ENCODE results near the gene CELSR1.
A peak's percentile ranks its signal among the peaks of the same experiment; 100 is the strongest.

DNA sequence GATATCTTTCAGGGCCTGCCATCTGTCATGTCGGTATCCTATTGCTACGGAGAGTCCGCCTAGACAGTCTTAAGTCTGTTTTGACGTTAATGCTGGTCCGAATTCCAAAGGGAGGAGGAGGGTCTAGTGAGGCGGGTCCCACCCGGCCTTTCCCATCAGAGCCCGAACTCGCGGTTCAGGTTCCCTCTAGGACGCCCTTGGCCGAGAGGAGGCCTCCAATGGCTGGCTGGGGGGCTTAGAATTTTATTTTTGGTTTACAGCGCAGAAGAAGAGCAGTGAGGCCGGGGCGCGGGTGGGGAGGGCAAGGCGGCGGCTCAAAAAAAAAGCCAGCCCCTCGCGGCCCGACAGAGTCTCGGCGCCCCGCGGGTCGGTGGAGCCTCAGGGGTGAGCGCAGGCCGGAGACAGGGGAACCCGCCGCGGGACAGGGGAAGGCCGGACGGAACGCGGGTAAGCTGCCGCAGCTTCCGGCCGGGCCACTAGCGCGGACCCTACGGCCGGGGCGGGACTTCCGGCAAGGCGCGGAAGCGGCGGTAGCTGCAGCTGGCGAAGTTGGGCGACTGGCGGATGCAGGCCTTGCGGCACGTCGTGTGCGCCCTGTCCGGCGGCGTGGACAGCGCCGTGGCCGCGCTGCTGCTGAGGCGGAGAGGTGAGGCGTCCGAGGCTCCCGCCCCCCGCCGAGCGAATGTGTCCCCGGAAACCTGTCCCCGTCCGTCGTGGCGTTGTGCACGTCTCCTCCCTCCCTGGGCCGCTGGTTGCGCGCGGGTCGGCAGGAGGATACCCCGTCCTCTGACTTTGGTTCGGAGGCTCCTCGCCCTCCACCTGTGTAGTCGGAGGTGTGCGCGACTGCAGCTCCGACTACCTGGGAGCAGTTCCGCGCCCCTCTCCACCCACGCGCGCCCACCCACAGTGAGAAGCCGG lies 202.0 kb downstream of the CELSR1 start, which contains the start of gene TRMU:
- TF ChIP-seq POLR2A (IDR thresholded peaks at IDR 0.05) (peak; percentile 21), POLR2AphosphoS5 (IDR thresholded peaks at IDR 0.05) (peak; percentile 47 to 71 (median 70))
- TF ChIP-seq, protein P1, sequence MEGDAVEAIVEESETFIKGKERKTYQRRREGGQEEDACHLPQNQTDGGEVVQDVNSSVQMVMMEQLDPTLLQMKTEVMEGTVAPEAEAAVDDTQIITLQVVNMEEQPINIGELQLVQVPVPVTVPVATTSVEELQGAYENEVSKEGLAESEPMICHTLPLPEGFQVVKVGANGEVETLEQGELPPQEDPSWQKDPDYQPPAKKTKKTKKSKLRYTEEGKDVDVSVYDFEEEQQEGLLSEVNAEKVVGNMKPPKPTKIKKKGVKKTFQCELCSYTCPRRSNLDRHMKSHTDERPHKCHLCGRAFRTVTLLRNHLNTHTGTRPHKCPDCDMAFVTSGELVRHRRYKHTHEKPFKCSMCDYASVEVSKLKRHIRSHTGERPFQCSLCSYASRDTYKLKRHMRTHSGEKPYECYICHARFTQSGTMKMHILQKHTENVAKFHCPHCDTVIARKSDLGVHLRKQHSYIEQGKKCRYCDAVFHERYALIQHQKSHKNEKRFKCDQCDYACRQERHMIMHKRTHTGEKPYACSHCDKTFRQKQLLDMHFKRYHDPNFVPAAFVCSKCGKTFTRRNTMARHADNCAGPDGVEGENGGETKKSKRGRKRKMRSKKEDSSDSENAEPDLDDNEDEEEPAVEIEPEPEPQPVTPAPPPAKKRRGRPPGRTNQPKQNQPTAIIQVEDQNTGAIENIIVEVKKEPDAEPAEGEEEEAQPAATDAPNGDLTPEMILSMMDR (IDR thresholded peaks at IDR 0.05): no peak
